ENCODE measurements around the gene KPNB1. TPM values are rescaled to one million over a fixed set of nuclear protein-coding genes. Genes with fewer than 3 reads are reported as not detected.

KPNB1 gene
- total and polyA plus RNA-seq, 4 donors: 40.1 to 258 (median 158) TPM

GRCh38 chr17:47726796-47727703, 77.3 kb downstream of the KPNB1 start:
- DNase-seq (no peak), ATAC-seq (ENCODE audit: insufficient read depth, low FRiP score) (no peak)
- peaks cover 0 to 36% (median 19%) of the 10 kb centered on the region in 3 donors for H3K27me3 ChIP-seq (ENCODE audit: control insufficient read depth in 3 of 3, insufficient read depth in 3 of 3, low read length in 2 of 3)

GRCh38 chr17:47727704-47728036, 78.0 kb downstream of the KPNB1 start:
- Histone ChIP-seq H3K36me3 (ENCODE audit: control insufficient read depth in 4 of 4, insufficient read depth in 4 of 4, low read length in 4 of 4) (no peaks in the 10 kb centered on the region), H3K9ac (ENCODE audit: insufficient read depth in 1 of 2, low read length in 2 of 2) (no peak overlapping the region), H3K4me1 (ENCODE audit: control insufficient read depth in 5 of 5, insufficient read depth in 5 of 5, low read length in 5 of 5) (no peaks in the 10 kb centered on the region), H3K27ac (ENCODE audit: low read depth in 1 of 2, low read length in 1 of 2) (no peak overlapping the region), H3K27me3 (ENCODE audit: control insufficient read depth in 3 of 3, insufficient read depth in 3 of 3, low read length in 2 of 3) (peaks cover 0 to 37% (median 19%) of the 10 kb centered on the region in 3 donors), H3K4me3 (no peak overlapping the region), H3K9me3 (ENCODE audit: control insufficient read depth in 4 of 4, insufficient read depth in 3 of 4, low read length in 3 of 4) (no peaks in the 10 kb centered on the region)
- DNase-seq (no peak), ATAC-seq (ENCODE audit: insufficient read depth, low FRiP score) (no peak)
- no peak for TF ChIP-seq CTCF (IDR thresholded peaks at IDR 0.05; ENCODE audit: control extremely low read depth, extremely low read depth)
- WGBS, 2 donors: 84 to 85% methylated on average over 9 of the region's 9 CpGs

More at GRCh38 chr17:47726796-47727703, 77.3 kb downstream of the KPNB1 start:
- H3K4me3 ChIP-seq: no peak overlapping the region
- no peaks in the 10 kb centered on the region for H3K36me3 ChIP-seq (ENCODE audit: control insufficient read depth in 4 of 4, insufficient read depth in 4 of 4, low read length in 4 of 4)
- WGBS, 2 donors: 88% methylated on average over 12 of the region's 12 CpGs
- H3K9me3 ChIP-seq (ENCODE audit: control insufficient read depth in 4 of 4, insufficient read depth in 3 of 4, low read length in 3 of 4): no peaks in the 10 kb centered on the region
- H3K4me1 ChIP-seq (ENCODE audit: control insufficient read depth in 5 of 5, insufficient read depth in 5 of 5, low read length in 5 of 5): no peaks in the 10 kb centered on the region
- H3K27ac ChIP-seq (ENCODE audit: low read depth in 1 of 2, low read length in 1 of 2): no peak overlapping the region
- TF ChIP-seq CTCF (IDR thresholded peaks at IDR 0.05; ENCODE audit: control extremely low read depth, extremely low read depth): no peak
- H3K9ac ChIP-seq (ENCODE audit: insufficient read depth in 1 of 2, low read length in 2 of 2): no peak overlapping the region

GRCh38 chr17:47728214-47728877, 78.6 kb downstream of the KPNB1 start:
- Histone ChIP-seq H3K36me3 (ENCODE audit: control insufficient read depth in 4 of 4, insufficient read depth in 4 of 4, low read length in 4 of 4) (no peaks in the 10 kb centered on the region), H3K9me3 (ENCODE audit: control insufficient read depth in 4 of 4, insufficient read depth in 3 of 4, low read length in 3 of 4) (no peaks in the 10 kb centered on the region), H3K4me1 (ENCODE audit: control insufficient read depth in 5 of 5, insufficient read depth in 5 of 5, low read length in 5 of 5) (no peaks in the 10 kb centered on the region), H3K4me3 (no peak overlapping the region), H3K27ac (ENCODE audit: low read depth in 1 of 2, low read length in 1 of 2) (no peak overlapping the region), H3K9ac (ENCODE audit: insufficient read depth in 1 of 2, low read length in 2 of 2) (no peak overlapping the region), H3K27me3 (ENCODE audit: control insufficient read depth in 3 of 3, insufficient read depth in 3 of 3, low read length in 2 of 3) (peaks cover 0 to 37% (median 21%) of the 10 kb centered on the region in 3 donors)
- ATAC-seq (ENCODE audit: insufficient read depth, low FRiP score) (no peak), DNase-seq (no peak)
- no peak for TF ChIP-seq CTCF (IDR thresholded peaks at IDR 0.05; ENCODE audit: control extremely low read depth, extremely low read depth)
- WGBS, 2 donors: 87 to 90% methylated on average over 4 of the region's 4 CpGs

Measured in lung (tissue), 12 donors.